Epithelial cell of proximal tubule (primary cell): Measurements from ENCODE around the gene AREG. TPM values are rescaled to one million over a fixed set of nuclear protein-coding genes. Genes with fewer than 3 reads are reported as not detected.

ENCODE experiments used
- DNase-seq: peaks from one replicate; pipeline ENCODE4 v3.0.0-alpha.2; 2011; ENCODE audit warnings: low read depth
- H3K4me3 ChIP-seq: 2 replicates; pipeline ENCODE4 v1.5.1; 2011; ENCODE audit warnings: low read depth, mild to moderate bottlenecking, low read length
- total RNA-seq: library from RNA; depleted of rRNA; stranded (reverse); fragments of >200 nt; gene quantifications from 2 replicates; pipeline ENCODE4 v1.2.3, GENCODE V29; 2015
- TF ChIP-seq, protein P1 (sequence below): conservative IDR thresholded peaks from 2 replicates; pipeline ENCODE4 v1.5.1; 2012; ENCODE audit warnings: low read depth, mild to moderate bottlenecking, low read length

The AREG gene
- total RNA-seq, 1 donor from 2014 or later, result 211 TPM

DNA sequence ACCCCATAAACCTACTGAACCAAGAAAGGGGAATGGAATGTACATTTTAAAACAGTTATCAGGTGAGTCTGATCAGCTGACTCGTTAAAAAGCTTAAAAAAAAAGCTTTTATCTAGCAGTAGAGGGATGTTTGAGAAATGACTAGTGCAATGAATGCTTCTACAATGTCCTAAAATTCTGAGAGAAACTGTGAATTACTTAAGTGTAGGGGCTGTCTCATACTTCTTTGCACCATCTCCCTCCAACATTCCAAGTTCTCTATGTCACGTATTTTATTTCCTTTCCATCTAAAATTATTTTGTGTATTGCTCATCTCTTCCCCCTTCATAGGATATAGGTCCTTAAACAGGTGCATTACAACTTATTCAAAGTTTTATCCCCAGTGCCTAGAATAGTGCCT lies 11.9 kb upstream of the AREG start:
- TF ChIP-seq, protein P1, sequence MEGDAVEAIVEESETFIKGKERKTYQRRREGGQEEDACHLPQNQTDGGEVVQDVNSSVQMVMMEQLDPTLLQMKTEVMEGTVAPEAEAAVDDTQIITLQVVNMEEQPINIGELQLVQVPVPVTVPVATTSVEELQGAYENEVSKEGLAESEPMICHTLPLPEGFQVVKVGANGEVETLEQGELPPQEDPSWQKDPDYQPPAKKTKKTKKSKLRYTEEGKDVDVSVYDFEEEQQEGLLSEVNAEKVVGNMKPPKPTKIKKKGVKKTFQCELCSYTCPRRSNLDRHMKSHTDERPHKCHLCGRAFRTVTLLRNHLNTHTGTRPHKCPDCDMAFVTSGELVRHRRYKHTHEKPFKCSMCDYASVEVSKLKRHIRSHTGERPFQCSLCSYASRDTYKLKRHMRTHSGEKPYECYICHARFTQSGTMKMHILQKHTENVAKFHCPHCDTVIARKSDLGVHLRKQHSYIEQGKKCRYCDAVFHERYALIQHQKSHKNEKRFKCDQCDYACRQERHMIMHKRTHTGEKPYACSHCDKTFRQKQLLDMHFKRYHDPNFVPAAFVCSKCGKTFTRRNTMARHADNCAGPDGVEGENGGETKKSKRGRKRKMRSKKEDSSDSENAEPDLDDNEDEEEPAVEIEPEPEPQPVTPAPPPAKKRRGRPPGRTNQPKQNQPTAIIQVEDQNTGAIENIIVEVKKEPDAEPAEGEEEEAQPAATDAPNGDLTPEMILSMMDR, result no peak
- DNase-seq, result no peak
- H3K4me3 ChIP-seq, result no peak overlapping the region

GRCh38 chr4:74433541-74434172 lies 11.3 kb upstream of the AREG start:
- DNase-seq, result no peak
- H3K4me3 ChIP-seq, result no peak overlapping the region
- TF ChIP-seq, protein P1, result no peak

DNA sequence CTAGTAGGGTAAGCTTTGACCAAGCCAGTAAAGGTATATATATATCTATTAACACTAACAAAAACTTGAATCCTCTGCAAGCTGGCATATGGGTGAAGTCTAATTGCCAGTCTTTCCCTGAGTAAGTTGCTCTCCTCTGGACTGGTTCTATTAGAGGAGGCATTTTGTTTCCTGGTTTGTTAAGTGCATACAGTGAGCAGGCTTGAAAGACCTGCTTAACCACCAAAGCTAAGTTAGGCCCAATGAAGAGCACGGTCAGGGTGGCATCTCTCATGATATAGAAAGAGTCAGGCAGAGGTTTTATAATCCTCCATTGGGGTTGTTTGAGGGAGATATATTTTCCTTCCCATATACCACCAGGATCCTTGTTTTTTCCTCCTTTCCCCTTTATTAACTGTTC lies 9.6 kb upstream of the AREG start:
- TF ChIP-seq, protein P1, result no peak
- H3K4me3 ChIP-seq, result no peak overlapping the region
- DNase-seq, result no peak

DNA sequence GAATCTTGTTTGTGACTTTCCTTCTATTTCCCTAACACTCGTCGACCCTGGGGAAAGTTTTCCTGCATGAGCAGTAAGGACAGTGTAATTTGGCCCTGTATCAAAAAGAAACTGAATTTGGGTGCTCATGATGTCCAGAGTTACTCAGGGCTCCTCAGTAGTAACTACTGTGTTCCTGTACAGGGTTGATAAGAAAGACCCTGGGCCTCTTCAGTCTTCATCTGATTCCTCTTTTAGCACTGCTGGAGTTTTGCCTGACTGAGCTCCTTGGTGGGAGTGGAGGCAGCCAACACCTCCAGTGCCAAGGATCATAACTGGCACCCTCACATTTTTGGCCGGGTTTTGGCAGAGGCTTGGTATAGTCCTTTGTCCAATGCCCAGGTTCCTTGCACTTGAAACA lies 7.1 kb upstream of the AREG start:
- TF ChIP-seq, protein P1, result no peak
- DNase-seq, result no peak

DNA sequence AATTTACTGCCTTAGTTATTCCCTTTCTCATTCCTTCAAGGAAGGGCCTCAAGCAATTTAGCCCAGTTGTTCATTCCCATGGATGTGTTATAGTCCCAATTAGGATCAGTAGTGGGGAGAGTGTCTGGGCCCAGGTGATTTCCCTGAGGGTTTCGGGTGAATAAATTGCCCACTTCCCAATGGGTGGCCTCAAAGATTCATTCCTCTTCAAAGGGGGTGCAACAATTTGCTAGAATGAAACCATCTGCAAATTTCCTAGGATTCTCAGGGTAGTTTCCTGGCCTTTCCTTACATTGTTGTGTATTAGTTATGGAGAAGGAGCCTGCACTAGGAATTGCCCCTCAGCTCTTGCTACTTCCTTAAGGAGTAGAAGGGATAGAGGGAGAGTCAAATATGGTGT lies 6.3 kb upstream of the AREG start:
- no peak overlapping the region for H3K4me3 ChIP-seq
- TF ChIP-seq, protein P1, result no peak

More for the DNA sequence above, 7.1 kb upstream of the AREG start:
- H3K4me3 ChIP-seq, result no peak overlapping the region

DNA sequence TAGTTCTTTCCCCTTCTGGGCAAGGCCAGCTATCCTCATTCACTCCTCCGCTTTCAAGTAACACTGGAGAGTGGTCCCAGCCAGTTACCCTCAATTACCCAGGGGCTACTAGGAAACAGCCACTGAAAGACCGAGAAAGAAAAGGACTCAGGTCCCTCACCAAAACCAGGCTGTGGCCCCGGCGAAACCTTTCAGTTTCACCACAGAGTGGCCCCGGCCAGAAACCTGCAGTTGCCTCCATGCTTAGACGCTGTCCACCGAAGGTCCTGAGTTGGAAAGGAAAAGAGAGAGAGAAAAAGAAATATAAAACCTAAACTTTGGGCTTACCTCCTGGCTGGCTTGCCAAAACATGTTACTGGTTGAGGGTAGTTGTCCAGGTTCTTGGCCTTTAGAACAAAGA lies 5.0 kb upstream of the AREG start:
- H3K4me3 ChIP-seq, result no peak overlapping the region
- TF ChIP-seq, protein P1, result no peak

More for the DNA sequence above, 6.3 kb upstream of the AREG start:
- DNase-seq, result no peak

DNA sequence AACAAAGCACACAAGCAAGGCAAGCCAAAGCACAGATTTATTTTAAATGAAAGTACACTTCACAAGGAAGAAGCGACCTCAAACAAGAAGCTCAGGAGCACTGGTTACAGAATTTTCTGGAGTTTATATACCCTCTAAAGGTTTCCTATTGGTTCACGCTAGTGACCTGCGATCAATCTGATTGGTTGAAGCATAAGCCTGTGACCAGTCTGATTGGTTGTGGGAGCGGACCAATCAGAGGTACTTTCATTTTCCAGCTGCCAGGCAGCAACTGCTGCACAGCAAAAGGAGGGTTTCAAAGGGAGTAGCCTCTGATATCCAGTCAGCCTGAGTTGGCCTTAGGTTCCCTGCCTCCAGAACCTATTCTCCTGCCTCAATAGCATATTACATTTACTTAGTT lies 4.6 kb upstream of the AREG start:
- H3K4me3 ChIP-seq, result no peak overlapping the region
- no peak for DNase-seq
- TF ChIP-seq, protein P1, result no peak

More for the DNA sequence above, 5.0 kb upstream of the AREG start:
- DNase-seq, result no peak
